ENCODE data around the gene DUOXA2.

The DUOXA2 gene

DNA sequence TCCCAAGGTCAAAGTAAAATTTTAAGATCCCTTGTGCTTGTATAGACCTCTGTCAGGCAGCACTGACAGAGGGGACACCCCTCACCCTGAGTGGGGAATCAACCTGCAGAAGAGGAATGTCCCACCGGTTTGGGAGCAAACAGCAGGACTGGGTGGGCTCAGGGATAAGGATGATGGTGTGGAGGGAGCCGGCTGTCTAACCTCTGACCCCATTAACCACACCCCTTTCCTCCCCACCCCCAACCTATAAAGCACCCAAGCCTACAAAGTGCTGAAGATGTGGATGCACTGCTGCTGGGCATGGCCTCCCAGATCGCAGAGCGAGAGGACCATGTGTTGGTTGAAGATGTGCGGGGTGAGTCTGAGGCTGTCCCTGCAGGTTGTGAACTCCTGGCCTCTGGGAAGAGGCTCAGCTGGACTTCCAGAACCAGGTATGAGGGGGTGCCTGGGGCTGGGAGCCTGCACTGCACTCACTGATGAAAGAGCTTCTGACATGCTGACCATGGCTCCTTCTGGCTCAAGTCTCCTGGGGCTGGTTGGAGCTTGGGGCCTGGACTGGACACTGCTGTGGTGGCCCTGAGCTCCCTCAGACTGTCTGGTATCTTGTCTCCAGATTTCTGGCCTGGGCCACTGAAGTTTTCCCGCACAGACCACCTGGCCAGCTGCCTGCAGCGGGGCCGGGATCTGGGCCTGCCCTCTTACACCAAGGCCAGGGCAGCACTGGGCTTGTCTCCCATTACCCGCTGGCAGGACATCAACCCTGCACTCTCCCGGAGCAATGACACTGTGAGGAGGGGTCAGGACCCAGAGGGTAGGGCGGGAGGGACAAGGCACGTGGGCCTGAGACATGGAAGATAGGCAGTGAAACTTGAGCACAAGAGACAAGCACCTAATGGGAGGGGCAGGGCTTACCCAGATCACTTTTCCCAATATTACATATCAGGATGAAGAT lies 25.0 kb downstream of the DUOXA2 start:
- DNase-seq, result no peak

DNA sequence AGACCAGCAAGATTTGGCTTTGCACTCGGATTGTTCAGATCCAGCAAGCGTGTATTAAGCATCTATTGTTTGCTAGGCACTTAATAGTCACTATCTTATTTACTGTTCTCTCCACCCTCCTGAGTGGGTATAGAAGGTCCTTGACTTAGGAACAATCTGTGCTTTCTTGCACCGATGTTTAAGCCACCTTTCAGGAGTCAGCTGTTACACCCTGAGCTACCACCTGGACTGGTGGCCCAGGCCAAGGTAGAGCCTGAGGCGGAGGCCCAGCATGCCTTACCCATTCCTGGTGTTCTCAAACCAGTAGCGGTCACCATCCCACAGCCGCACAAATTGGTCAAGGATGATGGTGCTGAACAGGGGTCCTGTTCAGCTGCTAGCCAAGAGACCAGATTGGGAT lies 25.6 kb downstream of the DUOXA2 start:
- DNase-seq, result no peak

DNA sequence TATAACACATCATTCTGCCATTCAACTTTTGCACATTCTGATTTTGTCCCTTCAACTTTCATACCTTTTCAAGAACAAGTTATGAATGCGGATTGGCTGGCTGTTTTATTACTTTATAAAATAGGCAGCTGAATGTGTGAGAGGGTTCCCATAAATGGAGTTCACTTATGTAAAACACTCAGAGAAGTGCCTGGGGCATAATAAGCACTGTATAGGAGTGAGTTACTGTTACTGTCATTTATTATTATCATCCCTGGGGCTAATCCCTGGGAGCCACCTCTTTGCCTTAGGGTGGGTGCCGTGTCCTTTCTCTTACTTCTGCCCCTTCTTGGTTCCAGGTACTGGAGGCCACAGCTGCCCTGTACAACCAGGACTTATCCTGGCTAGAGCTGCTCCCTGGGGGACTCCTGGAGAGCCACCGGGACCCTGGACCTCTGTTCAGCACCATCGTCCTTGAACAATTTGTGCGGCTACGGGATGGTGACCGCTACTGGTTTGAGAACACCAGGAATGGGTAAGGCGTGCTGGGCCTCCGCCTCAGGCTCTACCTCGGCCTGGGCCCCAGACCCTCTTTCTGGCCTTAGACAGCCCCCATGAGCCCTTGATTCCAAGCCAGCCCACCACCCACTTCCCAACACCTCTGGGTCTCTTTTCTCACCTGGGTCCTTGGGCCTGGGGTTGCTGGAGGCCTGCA lies 26.6 kb downstream of the DUOXA2 start:
- no peak for DNase-seq

DNA sequence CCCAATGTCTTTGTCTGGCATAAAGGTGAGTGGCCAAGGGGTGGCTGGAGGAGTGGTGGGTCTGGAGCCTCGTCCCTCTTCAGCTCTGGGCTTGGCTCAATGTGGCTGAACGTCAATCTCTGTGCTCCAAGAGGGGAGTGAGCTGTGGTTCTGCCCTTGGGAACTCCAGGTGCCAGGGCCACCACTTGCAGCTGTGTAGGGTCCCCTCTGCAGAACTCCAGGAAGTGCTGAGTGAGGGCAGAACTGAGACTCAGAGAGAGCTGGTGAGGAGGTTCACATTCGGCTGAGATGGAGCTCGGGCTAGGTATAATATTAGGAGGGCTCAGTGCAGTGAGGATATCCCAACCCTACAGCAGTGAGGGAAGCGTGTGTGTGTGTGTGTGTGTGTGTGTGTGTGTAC lies 27.3 kb downstream of the DUOXA2 start:
- DNase-seq, result no peak

- no peak for DNase-seq
Observed at GRCh38 chr15:45143056-45143455, 28.9 kb downstream of the DUOXA2 start.

DNA sequence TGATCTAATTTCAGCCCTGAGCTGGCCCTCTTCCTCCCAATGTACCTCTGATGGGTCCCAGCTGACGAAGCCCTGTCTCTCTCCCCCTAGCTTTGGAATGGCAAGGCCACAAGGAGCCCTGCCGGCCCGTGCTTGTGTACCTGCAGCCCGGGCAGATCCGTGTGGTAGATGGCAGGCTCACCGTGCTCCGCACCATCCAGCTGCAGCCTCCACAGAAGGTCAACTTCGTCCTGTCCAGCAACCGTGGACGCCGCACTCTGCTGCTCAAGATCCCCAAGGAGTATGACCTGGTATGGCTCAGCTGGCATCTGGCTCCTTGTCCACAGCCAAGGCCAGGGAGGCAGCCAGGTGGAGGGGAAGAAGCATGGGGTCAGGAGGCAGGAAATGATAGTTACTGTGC lies 29.8 kb downstream of the DUOXA2 start:
- DNase-seq, result no peak

DNA sequence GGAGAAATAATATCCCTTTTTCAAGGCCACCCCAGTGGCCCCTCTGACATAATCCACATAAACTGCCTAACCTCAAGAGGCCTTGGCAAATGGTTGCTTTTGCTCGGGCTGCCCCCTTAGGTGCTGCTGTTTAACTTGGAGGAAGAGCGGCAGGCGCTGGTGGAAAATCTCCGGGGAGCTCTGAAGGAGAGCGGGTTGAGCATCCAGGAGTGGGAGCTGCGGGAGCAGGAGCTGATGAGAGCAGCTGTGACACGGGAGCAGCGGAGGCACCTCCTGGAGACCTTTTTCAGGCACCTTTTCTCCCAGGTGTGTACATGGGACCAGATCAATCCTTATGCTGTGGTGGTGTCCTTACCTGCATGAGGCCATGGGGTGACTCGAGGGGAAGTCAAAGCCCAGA lies 30.6 kb downstream of the DUOXA2 start:
- no peak for DNase-seq

GRCh38 chr15:45146405-45146804 lies 32.3 kb downstream of the DUOXA2 start:
- DNase-seq, result no peak

GRCh38 chr15:45147606-45148005 lies 33.5 kb downstream of the DUOXA2 start:
- no peak for DNase-seq

DNA sequence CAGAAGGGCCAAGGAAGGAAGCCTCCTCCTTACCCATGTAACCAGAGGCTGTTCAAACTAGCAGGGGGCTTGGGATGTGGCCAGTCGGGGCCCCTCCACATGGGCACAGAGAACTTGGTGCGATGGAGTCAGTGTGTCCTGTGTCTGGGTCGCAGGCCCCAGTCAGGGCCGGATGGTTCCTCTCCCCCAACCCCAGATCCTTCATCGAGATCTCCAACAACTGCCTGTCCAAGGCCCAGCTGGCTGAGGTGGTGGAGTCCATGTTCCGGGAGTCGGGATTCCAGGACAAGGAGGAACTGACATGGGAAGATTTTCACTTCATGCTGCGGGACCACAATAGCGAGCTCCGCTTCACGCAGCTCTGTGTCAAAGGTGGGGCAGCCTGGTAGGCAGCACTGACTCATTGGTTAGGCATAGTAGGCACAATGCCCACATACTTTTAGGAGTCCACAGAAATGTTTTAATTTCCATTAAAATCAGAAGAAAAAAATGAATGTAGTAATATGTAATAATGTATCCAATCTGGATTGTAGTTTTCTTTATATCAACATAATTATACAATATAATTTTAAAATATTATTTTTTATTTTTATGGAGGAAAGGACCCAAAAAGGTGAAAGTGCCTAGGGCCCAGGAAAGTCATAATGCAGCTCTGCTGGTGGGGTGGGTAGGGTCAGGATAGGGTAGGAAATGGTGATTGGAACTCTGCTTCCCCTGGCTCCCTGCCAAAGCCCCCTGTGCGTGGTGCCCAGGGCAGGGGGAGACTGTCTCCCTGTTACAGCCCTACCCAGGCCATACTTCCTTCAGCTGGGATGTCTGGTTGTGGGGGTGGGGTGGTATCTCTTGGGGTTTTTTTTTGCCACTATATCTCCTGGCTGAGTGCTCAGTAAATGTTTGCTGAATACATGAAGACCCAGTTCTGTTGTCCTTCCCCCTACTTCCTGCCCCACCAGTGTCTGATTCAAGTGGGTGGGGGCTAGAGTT lies 34.2 kb downstream of the DUOXA2 start:
- no peak for DNase-seq

DNA sequence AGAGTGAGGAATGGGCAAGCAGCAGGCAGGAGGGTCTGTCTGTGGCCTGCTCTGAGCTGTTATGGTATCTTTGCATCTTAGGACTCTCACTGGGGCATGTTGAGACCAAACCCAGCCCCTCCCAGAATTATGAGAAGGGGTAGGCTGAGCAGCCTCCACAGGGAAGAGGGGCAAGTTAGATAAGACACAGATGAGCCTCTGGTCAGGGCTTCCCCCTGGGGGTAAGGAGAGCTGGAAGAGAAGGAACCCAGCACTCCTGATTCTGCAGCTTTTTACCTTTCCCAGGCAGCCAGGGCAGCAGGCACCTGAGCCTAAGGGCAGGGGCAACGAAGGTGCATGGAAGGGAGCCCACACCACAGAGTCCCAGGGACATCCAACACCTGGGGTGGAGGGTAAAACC lies 34.9 kb downstream of the DUOXA2 start:
- no peak for DNase-seq

DNA sequence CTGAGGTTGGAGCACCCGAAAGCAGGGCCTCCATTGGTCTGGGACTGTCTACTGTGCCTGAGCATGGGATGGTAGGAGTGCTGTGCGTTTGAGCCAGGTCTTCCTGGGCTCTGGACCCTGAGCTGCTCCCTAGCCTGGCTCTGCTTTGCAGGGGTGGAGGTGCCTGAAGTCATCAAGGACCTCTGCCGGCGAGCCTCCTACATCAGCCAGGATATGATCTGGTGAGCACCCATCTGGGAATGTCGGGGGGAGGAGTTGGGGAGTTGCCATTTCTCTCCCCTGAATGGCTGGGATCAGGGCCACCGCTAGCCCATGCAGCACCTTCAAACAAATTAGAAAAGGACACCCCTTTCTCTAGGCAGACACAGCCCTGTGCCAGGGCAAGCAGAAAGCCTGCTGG lies 36.4 kb downstream of the DUOXA2 start:
- DNase-seq, result no peak

GRCh38 chr15:45150997-45151396 lies 36.9 kb downstream of the DUOXA2 start:
- DNase-seq, result no peak

GRCh38 chr15:45151998-45152828 lies 38.1 kb downstream of the DUOXA2 start:
- DNase-seq, result no peak

DNA sequence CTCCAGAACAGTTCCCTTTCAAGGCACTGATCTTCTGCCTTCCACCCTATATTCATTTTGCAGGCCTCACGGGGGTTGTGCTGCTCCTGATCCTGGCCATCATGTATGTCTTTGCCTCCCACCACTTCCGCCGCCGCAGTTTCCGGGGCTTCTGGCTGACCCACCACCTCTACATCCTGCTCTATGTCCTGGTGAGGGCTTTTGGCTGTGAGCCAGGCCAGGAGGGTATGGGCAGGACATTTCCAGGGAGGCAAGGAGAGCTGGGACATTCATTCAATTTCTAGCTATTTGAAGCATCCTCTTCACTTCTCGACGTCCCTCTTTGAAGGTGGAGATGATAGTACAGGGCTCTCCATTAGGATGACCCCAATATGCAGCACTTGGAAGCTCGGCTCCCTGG lies 41.6 kb downstream of the DUOXA2 start:
- DNase-seq, result no peak

DNA sequence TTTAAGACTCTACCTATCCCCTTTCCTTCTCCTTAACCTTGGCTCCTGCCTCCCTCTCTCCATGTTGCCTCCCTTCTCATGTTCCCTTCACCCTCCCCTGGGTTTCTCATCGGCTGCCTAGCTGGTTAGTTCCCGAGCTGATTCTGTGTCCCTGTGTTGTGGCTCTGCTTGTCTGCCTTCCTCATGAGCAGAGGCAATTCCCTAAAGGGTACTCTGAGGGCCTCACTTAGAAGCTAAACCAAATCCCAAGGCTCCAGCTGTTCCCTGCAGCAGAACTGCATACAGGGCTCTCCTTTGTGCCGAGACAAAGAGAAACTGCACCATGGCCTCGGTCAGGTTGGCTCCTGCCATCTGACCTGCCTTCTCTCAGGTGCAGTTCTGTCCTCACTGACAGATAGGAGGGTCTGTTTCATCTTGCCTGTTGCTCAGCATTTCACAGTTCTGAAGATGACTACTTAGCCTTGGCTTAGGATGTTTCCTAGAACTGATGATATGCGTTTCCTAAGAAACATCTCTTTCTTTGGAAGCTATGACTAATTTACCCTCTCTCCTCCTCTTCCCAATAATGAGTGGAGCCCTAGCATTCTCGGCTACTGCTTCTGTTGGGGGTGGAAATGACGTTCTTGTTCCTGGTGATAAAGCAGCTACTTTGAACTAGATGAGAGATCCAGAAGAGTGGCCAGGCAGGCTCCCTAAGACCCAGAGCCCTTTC lies 42.8 kb downstream of the DUOXA2 start:
- no peak for DNase-seq

DNA sequence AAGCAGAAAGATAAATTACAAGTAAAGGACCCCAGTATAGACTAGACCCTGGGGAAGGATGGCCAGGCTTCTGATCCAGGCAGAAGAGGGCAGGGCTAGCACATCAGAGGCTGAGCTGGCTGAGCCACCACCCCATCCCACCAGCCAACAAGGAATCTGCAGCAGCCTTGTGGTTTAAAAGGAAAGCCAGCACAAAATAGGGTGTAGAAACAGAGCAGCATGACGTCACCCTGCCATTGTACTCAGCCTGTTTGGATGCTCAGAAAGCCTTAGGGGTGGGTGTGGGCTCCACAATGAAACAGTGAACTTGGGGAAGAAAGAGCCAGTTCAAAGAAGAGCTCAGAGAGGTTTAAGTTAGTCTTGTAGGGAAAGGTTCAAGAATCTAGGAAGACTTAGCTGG lies 43.8 kb downstream of the DUOXA2 start:
- no peak for DNase-seq

DNA sequence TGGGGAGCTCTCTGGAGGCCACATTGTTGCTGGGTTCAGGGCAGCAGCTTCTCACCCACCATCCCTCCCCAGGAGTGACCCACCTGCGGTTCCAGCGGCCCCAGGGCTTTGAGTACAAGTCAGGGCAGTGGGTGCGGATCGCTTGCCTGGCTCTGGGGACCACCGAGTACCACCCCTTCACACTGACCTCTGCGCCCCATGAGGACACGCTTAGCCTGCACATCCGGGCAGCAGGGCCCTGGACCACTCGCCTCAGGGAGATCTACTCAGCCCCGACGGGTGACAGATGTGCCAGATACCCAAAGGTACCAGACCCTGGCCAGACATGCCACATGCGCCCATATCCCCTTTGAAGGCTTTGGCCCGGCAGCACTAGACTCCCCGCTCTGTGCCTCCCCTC lies 47.5 kb downstream of the DUOXA2 start:
- DNase-seq, result no peak

- peak; percentile 65 to 73 for DNase-seq
Observed at GRCh38 chr15:45162771-45163507, 48.8 kb downstream of the DUOXA2 start.

DNA sequence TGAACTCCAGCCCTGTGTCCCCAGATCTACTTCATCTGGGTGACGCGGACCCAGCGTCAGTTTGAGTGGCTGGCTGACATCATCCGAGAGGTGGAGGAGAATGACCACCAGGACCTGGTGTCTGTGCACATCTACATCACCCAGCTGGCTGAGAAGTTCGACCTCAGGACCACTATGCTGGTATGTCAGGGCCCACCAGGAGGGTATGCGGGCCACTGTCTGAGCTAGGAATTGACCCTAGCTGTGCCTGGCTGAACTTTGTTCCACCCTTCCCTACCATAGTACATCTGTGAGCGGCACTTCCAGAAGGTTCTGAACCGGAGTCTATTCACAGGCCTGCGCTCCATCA lies 49.4 kb downstream of the DUOXA2 start:
- no peak for DNase-seq

- no peak for DNase-seq
Observed at GRCh38 chr15:45164914-45165313, 50.8 kb downstream of the DUOXA2 start.

All from activated CD4-positive, alpha-beta T cell treated with anti-CD3 and anti-CD28 coated beads, Interleukin-2, amount 50 U/mL, for 48 hours (primary cell).